ENCODE data around the gene KRTAP12-1. TPM values are rescaled to one million over a fixed set of nuclear protein-coding genes. Genes with fewer than 3 reads are reported as not detected.

Gene KRTAP12-1
- total RNA-seq, 1 donor from 2014 or later, result not detected

GRCh38 chr21:44711327-44712202, 29.6 kb upstream of the KRTAP12-1 start, which contains the start of gene TSPEAR:
TSPEAR (minus strand) TSS chr21:44711572; CDS start chr21:44711514, 58 bp downstream.
- peak; percentile 19 to 42 for DNase-seq (ENCODE audit: low spot score in 2 of 2, unreplicated experiment in 2 of 2)
- Mint-ChIP-seq H3K27me3 (ENCODE audit: low read depth) (peaks cover 94% of the 10 kb centered on the region), H3K27ac (no peak within 1 kb of the TSS), H3K4me3 (peak within 1 kb of the TSS; percentile 50), H3K36me3 (no peaks in the 10 kb centered on the region), H3K9me3 (no peaks in the 10 kb centered on the region), H3K4me1 (peaks cover 27% of the 10 kb centered on the region)
- TF ChIP-seq, protein P1, sequence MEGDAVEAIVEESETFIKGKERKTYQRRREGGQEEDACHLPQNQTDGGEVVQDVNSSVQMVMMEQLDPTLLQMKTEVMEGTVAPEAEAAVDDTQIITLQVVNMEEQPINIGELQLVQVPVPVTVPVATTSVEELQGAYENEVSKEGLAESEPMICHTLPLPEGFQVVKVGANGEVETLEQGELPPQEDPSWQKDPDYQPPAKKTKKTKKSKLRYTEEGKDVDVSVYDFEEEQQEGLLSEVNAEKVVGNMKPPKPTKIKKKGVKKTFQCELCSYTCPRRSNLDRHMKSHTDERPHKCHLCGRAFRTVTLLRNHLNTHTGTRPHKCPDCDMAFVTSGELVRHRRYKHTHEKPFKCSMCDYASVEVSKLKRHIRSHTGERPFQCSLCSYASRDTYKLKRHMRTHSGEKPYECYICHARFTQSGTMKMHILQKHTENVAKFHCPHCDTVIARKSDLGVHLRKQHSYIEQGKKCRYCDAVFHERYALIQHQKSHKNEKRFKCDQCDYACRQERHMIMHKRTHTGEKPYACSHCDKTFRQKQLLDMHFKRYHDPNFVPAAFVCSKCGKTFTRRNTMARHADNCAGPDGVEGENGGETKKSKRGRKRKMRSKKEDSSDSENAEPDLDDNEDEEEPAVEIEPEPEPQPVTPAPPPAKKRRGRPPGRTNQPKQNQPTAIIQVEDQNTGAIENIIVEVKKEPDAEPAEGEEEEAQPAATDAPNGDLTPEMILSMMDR (IDR thresholded peaks at IDR 0.05; ENCODE audit: unreplicated experiment), result no peak

- no peaks in the 10 kb centered on the region for H3K36me3 Mint-ChIP-seq
- no peak overlapping the region for H3K27ac Mint-ChIP-seq
- peak; percentile 19 to 41 for DNase-seq (ENCODE audit: low spot score in 2 of 2, unreplicated experiment in 2 of 2)
- peak overlapping the region; percentile 34 for H3K4me3 Mint-ChIP-seq
- TF ChIP-seq, protein P1 (IDR thresholded peaks at IDR 0.05; ENCODE audit: unreplicated experiment), result no peak
- H3K4me1 Mint-ChIP-seq, result peaks cover 27% of the 10 kb centered on the region
- peaks cover 97% of the 10 kb centered on the region for H3K27me3 Mint-ChIP-seq (ENCODE audit: low read depth)
- no peaks in the 10 kb centered on the region for H3K9me3 Mint-ChIP-seq
Measured at GRCh38 chr21:44710756-44711326, 28.9 kb upstream of the KRTAP12-1 start.

DNA sequence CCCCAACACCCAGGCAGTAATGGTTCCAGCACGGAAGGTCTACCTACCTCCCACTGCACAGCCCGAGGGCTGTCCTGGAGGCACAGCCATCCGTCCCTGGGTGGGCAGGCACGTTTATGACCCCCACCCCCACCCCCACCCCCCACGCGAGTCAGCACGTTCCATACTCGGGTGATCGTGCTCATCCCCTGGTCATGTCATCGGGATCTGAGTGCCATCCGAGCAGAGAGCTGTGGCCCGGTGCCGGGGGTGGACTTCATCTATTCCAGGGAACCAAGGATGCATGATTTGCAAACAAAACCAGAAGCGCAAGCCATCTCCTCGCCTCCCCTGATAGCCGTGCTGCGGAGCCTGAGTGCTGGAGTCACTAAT, 28.3 kb upstream of the KRTAP12-1 start:
- Mint-ChIP-seq H3K9me3 (no peaks in the 10 kb centered on the region), H3K36me3 (no peaks in the 10 kb centered on the region), H3K4me1 (peaks cover 27% of the 10 kb centered on the region), H3K27me3 (ENCODE audit: low read depth) (peaks cover 97% of the 10 kb centered on the region), H3K27ac (no peak overlapping the region), H3K4me3 (peak overlapping the region; percentile 34)
- peak in 1 of 2 experiments; percentile 35 for DNase-seq (ENCODE audit: low spot score in 2 of 2, unreplicated experiment in 2 of 2)
- TF ChIP-seq, protein P1 (IDR thresholded peaks at IDR 0.05; ENCODE audit: unreplicated experiment), result no peak

GRCh38 chr21:44709426-44710293, 27.7 kb upstream of the KRTAP12-1 start:
- H3K4me3 Mint-ChIP-seq, result peak overlapping the region; percentile 32

More at GRCh38 chr21:44709426-44710293, 27.7 kb upstream of the KRTAP12-1 start:
- DNase-seq (ENCODE audit: low spot score in 2 of 2, unreplicated experiment in 2 of 2), result peak in 1 of 2 experiments; percentile 45
- Mint-ChIP-seq H3K27me3 (ENCODE audit: low read depth) (peaks cover 97% of the 10 kb centered on the region), H3K4me1 (peaks cover 27% of the 10 kb centered on the region), H3K9me3 (no peaks in the 10 kb centered on the region), H3K36me3 (no peaks in the 10 kb centered on the region), H3K27ac (no peak overlapping the region)
- TF ChIP-seq, protein P1 (IDR thresholded peaks at IDR 0.05; ENCODE audit: unreplicated experiment), result no peak

Data from mesothelial cell of epicardium (in vitro differentiated cells).